GM19463 (cell line): ENCODE measurements around the gene ATP1A2.
"Not testable (repeated sequence)": the region's sequence is repeated elsewhere in the genome, so short reads cannot be mapped to it uniquely, and the experiment has no call there.

Experiments used
- ATAC-seq: cut with Tn5 transposase; IDR thresholded peaks from one replicate; pipeline ENCODE4 v1.9.1; 2021; ENCODE audit warnings: mild to moderate bottlenecking, moderate library complexity; ENCODE audit not compliant: unreplicated experiment

ATP1A2 gene

DNA sequence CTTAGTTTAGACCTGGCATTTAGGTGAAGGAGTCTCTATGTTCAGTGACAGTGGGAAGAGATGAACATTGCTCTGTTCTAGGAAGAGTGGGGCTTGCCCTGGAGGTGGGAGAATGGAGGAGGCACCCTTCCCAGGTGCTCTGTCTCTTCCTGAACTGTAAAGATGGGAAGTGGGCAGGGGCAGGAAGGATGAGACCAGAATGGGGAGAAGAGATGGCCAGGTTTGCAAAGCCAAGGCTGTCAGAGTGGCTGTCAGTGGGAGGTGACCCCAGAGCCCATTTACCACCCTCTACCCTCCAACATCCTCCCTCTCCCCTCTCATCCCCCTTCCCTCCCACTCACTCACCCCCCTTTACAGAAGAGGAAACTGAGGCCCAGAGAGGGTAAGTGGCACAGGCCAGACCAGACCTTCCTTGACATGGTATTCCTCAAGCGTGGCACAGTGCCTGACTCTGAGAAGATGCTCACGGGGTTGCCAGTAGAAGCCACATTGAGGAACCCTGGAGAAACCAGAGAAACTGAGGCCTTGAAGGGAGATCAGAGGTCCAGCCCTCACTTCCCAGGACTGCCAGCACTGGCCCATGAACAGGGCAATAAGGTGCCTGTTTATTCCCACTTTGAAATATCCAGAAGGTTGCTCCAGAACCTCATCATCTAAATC is 15.7 kb upstream of the ATP1A2 start:
- ATAC-seq = no peak

DNA sequence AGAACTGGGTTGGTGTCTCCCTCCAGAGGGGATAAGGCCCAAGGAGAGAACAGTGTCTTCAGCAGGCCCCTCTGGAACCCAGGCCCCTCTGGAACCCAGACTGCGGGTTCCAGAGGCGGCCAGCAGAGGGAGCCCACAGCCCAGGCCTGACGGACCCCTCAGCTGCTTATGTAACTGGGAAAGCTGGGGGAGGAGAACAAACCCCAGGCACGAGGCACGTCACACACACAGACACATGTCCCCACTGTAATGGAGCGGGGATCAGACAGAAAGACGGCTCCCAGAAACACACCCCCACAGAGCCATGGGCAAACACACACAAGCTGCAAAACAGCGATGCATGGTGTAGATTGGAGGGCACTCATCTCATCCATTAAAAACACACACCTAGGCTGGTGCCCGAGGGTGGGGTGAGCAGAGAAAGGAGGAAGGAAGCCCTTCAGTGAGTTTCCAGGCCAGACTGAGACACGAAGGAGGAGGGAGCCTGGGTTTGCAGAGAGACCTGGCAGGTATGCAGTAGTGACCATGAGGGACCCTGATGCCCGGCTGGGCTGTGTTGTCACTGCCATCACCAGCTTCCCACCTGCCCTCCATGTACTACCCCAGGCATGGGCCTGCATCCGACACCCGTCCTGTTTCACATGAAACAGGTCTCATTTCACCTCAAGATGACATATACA is 14.4 kb upstream of the ATP1A2 start:
- peak; percentile 26 for ATAC-seq

DNA sequence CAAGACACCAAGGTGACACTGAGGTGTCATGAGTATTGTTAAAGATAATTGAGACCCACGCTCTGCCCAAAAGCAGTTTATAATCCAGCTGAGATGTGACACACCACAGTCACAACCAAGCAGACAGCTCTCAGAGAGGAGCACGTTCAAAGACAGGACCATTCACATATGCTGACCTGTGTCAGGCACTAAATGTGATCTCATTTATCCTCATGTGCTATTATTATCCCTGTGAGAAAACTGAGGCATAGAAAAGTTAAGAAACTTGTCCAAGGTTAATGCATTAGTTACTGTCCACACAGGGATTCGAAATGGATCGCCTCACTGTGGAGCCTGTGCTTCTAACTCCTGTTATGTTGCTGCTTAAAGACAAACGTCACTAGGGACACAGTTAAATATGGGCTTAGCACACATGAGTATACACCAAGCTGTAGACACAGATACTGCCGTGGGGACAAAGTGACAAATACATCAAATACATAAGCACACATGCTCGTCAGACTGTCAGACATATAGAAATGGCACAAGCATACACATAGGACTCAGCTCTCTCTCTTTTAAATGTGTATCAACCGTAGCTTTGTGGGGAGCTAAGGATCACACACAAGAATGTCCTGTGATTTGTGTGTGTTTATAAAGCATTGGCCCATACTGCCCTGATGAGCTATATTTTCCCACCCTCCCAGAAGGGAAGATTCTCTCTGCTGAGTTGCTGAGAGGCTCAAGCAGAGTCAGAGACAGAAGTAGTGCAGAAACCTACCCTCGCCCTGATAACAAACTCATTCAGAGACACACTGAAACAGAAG is 13.6 kb upstream of the ATP1A2 start:
- no peak for ATAC-seq

DNA sequence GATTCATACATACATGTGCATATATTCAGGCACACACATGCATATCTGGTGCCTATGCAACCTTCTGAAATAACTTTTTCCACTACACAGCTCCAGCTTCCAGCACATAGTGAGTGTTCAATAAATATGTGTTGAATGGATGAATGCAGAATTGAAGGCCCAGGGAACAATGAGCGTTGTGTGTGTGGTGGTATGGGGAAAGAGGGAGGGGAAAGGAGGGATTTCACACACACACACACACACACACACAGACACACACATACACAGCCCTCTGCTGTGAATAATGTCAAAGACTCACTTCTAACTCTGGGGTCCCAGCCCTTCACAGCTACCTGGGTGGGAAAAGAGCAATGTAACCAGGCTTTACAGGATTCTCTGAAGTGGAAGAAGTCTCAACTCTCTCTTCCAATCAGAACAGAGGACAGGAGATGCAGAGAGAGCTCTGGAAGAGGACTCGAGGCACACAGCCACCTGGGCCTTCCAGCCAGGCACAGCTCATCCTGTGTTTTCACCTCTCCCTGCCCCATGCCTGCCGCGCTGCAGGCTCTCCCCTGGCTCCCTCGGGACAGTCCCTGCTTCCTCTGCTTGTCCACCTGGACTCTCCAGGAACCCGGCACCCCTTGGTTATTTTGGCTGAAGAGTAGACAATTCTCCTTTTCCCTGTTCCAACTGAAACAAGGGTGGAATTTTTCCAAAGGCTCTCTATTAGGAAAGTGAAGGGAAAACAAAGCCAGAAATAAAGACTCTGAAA is 11.7 kb upstream of the ATP1A2 start:
- no peak for ATAC-seq

DNA sequence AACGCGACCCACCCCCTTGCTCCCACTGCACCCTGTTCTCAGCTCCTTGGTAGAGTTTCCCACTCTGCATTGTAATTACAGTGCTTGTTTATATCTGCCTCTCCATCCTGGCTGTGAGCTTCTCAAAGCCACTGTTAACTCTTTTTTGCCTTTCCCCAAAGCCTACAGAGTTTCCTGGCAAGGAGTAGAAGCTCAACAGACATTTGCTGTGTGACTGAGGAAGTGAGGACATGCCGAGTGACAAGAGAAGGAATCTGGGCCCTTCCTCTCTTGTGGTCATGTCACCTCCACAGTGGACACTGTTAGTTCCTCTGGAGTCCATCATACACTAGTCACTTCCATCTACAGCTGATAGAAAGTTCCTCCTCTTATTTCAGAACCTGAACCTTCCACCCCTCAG is 11.1 kb upstream of the ATP1A2 start:
- ATAC-seq = no peak

DNA sequence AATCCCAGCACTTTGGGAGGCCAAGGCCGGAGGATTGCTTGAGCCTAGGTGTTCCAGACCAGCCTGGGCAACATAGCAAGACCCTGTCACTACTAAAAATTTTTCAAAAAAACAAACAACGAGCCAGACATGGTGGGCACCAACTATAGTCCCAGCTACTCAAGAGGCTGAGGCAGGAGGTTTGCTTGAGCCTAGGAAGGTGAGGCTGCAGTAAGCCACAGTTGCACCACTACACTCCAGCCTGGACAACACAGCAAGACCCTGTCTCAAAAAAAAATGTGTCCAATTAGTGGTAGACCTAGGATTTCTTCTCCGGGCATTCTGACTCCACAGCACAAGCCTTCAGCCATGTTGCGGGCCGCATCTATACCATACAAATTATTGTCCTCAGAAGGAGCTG is 10.4 kb upstream of the ATP1A2 start:
- no peak for ATAC-seq

DNA sequence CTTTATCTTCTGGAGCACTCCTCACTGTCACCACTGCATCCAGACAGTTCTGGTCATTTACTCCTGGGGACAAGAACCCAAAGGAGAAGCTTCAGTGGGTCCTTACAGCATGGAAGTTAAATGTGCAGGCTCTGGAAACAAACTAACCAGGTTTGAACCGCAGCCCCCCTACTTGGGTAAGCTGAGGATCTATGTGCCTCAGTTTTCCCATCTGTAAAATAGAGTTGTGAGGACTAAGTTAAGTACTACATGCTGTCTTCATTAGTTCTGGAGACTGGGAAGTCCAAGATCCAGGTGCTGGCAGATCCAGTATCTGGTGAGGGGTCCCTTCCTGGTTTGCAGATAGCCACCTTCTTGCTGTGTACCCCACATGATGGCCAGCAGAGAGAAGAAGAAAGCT is 8.0 kb upstream of the ATP1A2 start:
- ATAC-seq = no peak

DNA sequence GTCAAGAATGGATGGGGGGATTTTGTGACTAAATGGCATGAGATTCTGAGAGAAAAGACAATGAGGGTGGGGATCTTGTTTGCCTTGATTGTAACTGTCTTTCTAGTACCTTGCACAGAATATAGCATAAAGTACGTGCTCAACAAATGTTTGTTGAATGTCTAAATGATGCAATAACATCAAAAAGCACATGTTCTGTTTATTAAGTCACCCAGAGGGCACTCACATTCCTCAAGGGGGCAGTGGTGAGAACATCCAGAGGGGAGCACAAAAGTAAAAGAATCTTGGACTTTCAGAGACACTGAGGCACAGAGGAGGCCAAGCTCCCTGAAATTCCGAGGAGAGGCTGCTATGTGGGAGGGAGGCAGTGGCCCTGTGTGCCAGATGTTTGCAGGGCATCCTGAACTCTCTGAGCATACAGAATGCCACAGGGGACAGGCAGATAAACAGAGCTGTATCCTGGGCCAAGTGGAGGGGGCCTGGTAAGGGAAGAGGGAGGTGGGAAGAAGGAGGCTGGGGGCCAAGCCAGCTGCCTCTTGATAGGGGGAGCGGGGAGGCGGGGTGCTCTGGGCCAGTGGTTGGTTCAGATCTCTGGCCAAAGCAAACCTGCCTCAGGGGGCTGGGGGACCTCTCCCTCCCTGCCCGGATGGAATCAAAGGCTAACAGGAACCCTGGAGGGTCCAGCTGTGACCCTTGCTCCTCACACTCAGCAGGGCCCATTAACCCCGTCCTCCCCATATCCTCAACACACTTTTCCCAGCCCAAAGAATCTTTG is 6.5 kb upstream of the ATP1A2 start:
- no peak for ATAC-seq

DNA sequence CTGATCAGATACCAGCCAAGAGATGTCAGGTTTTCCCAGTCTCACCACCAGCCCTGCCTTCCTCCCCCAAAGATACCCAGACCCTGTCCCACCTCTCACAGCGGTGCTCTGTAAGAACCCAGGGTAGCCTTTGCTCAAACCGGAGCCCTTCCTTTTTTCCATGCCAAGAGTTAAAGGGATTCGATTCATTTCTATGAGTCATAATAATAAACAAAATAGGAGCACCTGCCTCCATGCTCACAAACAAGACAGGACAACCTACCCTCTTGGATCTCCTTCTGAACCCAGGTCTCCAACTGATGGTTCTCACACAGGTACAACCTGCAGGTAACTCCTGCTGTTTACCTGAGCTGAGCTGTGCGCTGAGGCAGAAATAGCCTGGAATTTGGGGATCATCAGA is 5.9 kb upstream of the ATP1A2 start:
- ATAC-seq = no peak

DNA sequence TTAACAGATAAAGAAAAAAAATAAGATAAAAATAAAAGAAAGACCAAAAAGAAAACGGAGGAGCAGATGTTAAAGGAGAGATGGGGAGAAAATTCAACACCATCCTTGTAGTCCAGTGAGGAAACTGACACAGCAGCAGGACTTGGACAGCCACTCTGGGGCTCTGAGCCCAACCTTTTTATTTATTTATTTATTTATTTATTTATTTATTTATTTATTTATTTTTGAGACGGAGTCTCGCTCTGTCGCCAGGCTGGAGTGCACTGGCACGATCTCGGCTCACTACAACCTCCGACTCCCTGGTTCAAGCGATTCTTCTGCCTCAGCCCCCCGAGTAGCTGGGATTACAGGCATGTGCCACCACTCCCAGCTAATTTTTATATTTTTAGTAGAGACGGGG is 4.1 kb upstream of the ATP1A2 start:
- not testable (repeated sequence) for ATAC-seq

DNA sequence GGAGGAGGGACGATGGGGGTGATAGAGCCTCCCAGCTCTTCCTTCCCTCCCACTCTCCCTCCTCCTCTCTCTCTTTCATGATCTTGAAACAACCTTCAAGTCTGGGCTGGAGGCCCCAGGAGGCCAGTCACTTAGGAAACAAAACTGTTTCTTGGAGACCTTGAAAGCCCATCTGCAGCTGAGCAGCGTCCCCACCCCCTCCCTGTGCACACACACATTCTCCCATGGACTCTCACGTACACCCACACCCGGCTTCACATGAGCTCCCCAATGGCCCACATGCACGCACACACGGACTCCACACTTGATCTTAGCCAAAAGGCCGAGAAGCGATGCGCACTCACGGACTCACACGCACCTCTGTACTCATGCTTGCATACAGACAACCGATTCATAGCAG is 3.2 kb upstream of the ATP1A2 start:
- no peak for ATAC-seq

DNA sequence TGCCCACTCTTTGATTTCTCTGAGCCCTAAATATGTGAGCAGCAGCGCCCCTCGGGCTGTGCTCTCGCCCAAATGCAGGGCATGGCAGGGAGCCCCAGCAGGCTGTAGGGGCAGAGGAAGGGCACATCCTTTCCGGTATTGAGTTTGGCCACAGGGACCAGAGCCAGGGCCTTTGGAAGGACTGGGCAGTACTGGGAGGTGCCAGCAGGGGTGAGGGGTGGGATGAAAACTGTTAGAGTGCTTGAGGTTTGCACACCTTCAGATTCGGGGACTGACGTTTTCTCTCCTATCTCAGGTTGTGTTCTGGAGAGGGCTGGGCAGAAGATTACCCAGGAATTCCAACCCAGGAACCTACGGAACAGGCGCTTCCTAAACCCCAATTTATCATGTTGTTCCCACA is 2.2 kb upstream of the ATP1A2 start:
- ATAC-seq = no peak

DNA sequence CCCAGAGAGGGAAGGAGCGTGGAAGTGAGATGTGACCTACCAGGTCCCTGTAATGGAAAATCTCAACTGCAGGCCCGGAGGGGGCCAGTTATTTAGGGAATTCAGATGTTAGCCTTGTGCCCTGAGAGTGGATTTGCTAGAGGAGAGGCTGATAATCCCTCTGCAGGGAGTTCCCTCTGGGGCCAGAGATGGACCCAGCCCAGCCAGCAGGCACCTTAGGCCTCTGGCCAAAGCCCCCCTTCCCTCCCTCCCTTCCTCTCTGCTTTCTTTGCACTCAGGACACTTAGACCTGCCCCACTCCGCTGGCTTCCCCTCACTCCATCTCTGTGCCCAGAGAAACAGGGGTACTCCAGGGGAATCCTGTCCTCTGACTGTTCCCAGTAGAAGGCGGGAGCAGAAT is 1.5 kb upstream of the ATP1A2 start:
- no peak for ATAC-seq

DNA sequence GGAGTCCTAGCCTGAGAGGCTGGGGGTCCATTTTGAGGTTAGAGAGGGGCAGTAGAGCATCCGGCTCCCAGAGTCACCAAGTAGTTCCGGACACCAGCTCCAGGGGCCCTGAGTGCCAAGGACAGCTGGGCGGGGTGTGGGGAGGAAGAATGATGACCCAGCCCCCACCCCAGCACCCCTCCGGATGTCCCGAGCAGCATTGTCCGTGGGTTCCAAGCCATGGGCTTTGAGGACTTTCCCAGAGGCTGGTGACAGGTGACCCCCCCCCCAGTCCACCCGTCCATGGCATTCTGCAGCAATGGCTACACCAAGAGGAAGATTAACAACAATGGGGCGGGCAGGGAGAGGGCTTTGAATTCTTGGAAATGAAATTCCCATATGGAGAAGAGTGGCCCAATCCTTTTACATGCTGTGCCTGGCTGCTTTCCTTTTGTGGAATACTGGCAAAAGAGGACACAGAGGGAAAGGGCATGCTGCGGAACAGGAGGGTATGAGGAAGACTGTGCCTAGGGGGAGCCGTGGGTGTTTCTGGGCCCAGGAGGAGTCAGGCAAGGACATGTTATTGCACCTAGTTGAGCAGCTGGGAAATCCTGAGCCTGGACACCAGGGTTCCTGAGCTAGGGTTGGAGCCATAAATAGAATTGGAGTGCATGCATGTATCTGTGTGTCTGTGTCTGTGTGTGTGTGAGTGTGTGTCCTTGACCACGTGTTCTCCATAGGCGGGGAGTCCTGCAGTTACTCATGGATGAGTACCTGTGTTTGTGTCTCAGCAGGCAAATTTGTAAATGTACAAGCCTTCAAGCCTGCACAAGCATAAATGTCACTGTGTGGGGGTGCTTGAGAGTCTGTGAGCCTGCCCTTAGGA is 956 bp downstream of the ATP1A2 start:
- no peak for ATAC-seq

DNA sequence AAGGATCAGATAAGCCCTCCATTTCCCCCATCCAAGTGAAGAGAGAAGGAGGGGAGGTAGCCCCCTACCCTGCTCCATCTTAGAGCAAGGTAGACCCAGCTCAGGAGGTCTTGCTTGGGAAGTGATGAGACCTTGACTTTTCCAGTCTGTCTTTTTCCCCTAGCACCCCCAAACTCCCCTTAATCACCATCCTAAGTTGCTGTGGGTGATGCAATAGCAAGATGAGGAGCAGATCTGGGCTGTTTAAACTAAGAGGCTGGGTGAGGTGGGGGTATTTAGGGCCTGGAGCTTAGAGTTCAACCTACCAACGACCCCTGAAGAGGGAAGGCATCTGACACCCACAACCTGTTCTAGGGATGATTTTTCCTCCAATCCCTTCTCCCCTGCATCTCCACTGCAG is 1.7 kb downstream of the ATP1A2 start:
- ATAC-seq = no peak

DNA sequence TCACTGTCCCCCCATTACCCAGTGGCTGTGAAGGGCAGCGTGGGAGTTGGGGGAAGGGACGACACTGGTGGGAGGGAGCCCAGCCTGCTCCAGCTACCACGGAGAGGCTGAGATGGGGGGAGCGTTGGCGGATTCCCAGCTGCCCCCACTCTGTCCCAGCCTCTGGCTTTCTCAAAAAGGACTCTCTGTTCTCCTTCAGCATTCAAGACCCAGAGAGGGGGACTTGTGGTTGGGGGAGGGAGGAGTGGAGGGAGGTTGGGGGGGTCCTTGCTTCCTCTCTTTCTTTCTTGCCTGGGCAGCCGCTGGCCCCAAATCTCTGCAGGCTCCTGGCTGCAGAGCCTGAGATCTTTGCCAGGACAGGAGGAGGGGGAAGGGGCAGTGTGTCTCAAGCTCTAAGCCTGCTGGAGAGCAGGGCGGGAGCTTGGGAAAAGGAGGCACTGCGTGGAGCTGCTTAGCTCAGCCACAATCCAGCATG is 2.2 kb downstream of the ATP1A2 start:
- no peak for ATAC-seq

DNA sequence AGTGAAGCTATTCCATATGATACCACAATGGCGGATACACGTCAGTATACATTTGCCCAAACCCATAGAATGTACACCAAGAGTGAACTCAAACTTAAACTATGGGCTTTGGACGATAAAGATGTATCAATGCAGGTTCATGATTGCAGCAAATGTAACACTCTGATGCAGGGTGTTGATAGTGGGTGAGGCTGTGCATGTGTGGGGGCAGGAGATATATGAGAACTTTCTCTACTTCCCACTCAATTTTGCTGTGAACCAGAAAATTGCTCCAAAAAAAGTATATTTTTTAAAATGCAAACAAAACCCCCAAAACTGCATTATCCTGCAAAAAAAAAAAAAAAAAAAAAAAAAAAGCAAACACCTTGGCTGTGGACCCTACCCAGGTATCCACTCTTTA is 3.4 kb downstream of the ATP1A2 start:
- ATAC-seq = no peak

DNA sequence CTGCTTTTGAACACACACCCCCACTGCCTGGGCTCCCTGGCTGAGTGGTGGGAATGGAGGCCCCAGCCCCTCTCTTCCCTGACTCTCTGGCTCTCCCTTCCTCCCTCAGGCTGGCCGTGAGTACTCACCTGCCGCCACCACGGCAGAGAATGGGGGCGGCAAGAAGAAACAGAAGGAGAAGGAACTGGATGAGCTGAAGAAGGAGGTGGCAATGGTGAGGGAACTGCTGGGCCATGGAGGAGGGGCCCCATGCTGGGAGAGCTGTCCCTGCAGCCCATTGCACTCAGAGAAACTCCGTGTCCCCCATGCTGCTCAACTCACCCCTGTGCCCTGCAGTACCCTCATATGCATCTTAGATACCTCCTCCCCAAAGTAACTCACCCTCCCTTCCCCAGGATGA is 5.2 kb downstream of the ATP1A2 start:
- no peak for ATAC-seq

DNA sequence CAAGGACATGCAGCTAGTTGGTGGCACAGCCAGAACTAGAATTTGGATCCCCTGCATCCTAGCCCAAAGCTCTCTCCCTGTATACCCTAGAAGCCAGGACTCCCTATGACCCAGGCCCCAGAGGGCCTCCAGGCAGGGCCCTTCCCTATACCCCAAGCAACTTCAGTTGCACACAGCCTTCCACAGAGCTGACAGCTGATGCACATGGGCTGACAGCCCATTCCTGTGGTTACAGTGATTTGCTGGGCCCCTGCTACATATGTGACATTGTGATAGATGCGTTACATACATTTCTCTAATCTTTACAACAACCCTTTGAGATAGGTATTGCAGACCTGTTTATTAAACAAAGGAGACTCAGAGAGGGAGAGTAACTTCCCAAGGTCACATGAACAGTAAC is 5.8 kb downstream of the ATP1A2 start:
- ATAC-seq = no peak
